HUES64 (cell line): ENCODE measurements around the gene TMEM86A.

Experiments used
- H3K27ac ChIP-seq: 2 replicates; pipeline ENCODE4 v1.7.0; 2013; ENCODE audit warnings: low read depth, low read length, inconsistent platforms
- H3K27me3 ChIP-seq: 2 replicates; pipeline ENCODE4 v1.6.1; 2013; ENCODE audit warnings: mild to moderate bottlenecking, low read length; ENCODE audit not compliant: insufficient read depth
- H3K36me3 ChIP-seq: 2 replicates; pipeline ENCODE4 v1.6.1; 2013; ENCODE audit warnings: mild to moderate bottlenecking, low read length; ENCODE audit not compliant: insufficient read depth
- H3K4me1 ChIP-seq: 2 replicates; pipeline ENCODE4 v1.6.1; 2013; ENCODE audit warnings: mild to moderate bottlenecking, low read length, moderate library complexity; ENCODE audit not compliant: insufficient read depth
- H3K4me3 ChIP-seq: 2 replicates; pipeline ENCODE4 v1.5.1; 2013; ENCODE audit warnings: mild to moderate bottlenecking, low read length, moderate library complexity
- H3K9ac ChIP-seq: 2 replicates; pipeline ENCODE4 v1.6.1; 2013; ENCODE audit warnings: mild to moderate bottlenecking, low read depth, low read length
- H3K9me3 ChIP-seq: 2 replicates; pipeline ENCODE4 v1.6.1; 2013; ENCODE audit warnings: low read depth, low read length; ENCODE audit not compliant: insufficient read depth
- WGBS: fragments of 150-250, 120-280 bp; methylation state at CpG from one replicate; pipeline ENCODE4 v1.1.7; 2013; ENCODE audit warnings: missing lambda C conversion rate; 5-methylcytosine and 5-hydroxymethylcytosine counted together

Gene TMEM86A

DNA sequence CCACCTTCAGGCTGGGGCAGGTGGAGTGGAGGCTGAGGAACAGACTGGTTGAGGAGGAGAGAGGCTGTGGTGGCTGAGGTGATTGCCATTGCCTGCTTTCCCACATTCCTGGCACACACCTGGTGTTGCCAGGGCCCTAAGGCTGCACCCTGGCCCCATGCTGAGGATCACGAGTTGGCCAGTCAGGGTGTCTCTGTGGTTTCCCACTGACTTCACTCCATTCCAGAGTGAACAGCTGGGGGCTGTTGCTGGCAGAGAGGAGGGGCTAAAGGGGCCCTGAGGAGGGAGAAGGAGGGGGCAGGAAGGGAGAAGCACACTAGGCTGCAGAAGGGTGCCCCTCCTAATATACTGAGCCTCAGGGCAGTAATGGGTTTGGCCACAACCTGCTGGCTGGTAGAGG lies 1.8 kb downstream of the TMEM86A start:
- 69% methylated on average over 1 of the region's 1 CpG for WGBS
- Histone ChIP-seq H3K4me1 (no peaks in the 10 kb centered on the region), H3K27me3 (peaks cover 41% of the 10 kb centered on the region), H3K36me3 (no peaks in the 10 kb centered on the region), H3K27ac (no peak overlapping the region), H3K9me3 (no peaks in the 10 kb centered on the region), H3K9ac (no peak overlapping the region), H3K4me3 (no peak overlapping the region)

DNA sequence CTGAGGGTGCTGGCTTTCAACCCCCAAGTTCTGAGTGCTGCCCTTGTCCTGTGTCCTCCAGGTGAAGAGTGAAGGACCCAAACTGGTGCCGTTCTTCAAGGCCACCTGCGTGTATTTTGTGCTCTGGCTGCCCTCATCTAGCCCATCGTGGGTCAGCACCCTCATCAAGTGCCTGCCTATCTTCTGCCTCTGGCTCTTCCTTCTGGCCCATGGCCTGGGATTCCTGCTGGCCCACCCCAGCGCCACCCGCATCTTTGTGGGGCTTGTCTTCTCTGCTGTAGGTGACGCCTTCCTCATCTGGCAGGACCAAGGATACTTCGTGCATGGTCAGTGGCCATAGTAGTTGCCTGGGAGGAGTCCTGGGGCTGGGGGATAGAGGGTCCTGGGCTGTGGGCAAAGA lies 2.3 kb downstream of the TMEM86A start:
- no peaks in the 10 kb centered on the region for H3K36me3 ChIP-seq
- no peaks in the 10 kb centered on the region for H3K4me1 ChIP-seq
- H3K27ac ChIP-seq = no peak overlapping the region
- H3K27me3 ChIP-seq = peaks cover 43% of the 10 kb centered on the region
- no peak overlapping the region for H3K9ac ChIP-seq
- H3K9me3 ChIP-seq = no peaks in the 10 kb centered on the region
- WGBS = 95% methylated on average over 7 of the region's 7 CpGs
- H3K4me3 ChIP-seq = no peak overlapping the region

DNA sequence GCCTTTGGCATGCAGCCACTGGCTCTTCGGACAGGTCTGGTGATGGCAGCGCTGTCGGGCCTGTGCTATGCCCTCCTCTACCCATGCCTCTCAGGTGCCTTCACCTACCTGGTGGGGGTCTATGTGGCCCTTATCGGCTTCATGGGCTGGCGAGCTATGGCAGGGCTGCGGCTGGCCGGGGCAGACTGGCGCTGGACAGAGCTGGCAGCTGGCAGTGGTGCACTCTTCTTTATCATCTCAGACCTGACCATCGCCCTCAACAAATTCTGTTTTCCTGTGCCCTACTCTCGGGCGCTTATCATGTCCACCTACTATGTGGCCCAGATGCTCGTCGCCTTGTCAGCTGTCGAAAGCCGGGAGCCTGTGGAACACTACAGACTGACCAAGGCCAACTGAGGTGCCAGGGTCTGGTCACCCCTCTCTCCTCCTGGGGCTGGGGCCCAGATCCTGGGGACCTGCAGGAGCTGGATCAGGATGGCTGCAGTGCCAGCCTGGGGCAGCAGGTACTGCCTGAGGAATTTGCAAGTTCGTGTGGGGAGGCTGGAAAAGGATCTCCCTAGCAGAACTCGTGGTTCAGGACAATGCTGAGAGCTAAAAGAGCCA lies 3.1 kb downstream of the TMEM86A start:
- H3K4me1 ChIP-seq = no peaks in the 10 kb centered on the region

DNA sequence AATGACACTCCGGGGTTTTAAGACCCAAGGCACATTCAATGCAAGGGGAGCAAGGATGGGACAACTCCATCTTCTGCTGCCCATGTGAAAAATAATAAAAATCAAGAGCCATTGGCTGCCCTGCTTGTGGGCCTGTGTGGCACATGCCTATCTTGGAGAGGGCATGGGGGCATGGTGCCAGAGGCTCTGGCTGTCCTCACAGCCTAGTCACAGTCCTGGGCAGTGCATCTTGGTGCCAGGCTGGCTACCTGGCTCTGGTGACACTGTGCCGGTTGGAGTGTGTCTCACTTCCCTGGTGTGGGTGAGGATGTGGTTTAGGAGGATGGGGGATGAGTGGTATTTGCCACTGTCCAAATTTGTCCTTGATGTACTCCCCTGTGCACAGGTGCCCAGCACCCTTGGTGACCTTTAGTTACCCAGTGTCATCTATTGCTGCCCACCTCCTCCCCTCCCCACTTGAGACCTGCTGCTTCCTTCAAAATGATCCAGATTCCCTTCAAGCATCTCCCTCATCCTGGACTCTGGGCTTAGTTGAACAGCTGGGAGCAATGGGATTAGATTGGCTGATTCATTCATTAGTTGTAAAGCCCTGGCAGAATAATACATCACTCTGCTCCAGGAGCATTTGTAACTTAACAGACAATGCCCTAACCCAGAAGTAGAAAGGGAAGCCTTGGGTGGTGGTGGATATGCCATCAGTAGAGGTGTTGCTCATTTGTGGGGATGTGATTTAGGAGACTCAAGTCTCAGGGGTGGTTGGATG lies 4.6 kb downstream of the TMEM86A start:
- WGBS = 45% methylated on average over 2 of the region's 2 CpGs
- Histone ChIP-seq H3K4me3 (no peak overlapping the region), H3K9ac (no peak overlapping the region), H3K4me1 (no peaks in the 10 kb centered on the region), H3K27me3 (peaks cover 36% of the 10 kb centered on the region), H3K27ac (no peak overlapping the region), H3K36me3 (no peaks in the 10 kb centered on the region), H3K9me3 (no peaks in the 10 kb centered on the region)

More for the DNA sequence above, 3.1 kb downstream of the TMEM86A start:
- no peaks in the 10 kb centered on the region for H3K9me3 ChIP-seq
- H3K36me3 ChIP-seq = no peaks in the 10 kb centered on the region
- H3K4me3 ChIP-seq = no peak overlapping the region
- H3K27ac ChIP-seq = no peak overlapping the region
- WGBS = 89% methylated on average over 17 of the region's 17 CpGs
- H3K9ac ChIP-seq = no peak overlapping the region
- H3K27me3 ChIP-seq = peaks cover 44% of the 10 kb centered on the region

DNA sequence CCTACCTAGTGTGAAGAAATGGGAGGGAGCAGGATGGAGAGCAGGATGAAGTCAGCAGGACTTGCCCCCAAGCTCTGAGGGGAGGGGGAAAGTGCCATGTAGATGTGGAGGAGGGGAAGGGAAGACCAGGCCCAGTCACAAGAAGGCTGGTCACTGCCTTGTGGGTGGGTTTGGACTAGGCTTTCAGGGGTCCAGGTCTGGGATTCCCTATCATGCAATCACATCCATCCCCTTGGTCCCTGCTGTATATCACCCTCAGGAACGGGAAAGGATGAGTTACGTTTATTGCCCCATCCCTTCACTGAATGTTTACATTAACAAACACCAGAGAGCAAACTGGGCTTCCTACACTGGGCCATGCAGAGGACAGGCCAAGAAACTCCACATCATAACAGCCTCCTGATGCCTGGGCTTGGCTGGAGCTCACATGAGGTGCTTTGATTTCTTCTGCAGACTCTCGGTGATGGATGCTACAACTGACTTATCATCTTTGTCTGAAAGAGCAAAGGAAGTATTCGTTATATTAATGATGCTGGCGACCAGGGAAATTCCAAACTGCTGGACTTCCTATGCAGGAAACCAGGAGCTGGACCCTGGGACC lies 5.6 kb downstream of the TMEM86A start:
- H3K36me3 ChIP-seq = no peaks in the 10 kb centered on the region
- peaks cover 33% of the 10 kb centered on the region for H3K27me3 ChIP-seq
- no peak overlapping the region for H3K9ac ChIP-seq
- no peak overlapping the region for H3K4me3 ChIP-seq
- H3K27ac ChIP-seq = no peak overlapping the region
- no peaks in the 10 kb centered on the region for H3K9me3 ChIP-seq
- WGBS = 90% methylated on average over 5 of the region's 5 CpGs
- no peaks in the 10 kb centered on the region for H3K4me1 ChIP-seq

DNA sequence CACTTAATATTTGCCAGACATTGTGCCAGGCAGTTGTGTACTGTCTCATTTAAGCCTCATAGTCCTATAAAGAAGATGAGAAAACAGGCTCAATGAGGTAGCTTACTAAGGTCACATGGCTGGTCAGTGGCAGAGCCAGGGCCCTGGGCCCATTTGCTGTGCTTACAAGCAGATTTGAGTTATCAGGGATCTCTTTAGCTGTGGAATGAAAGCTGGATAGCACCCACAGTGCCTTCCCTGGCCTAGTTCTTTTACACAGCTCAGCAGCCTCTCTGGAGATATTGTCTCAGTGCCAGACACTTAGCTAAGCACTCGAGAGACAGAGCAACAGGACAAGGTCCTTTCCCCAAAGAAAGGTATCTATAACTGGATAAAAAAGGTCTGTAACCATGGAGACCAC lies 6.1 kb downstream of the TMEM86A start:
- 75% methylated on average over 1 of the region's 1 CpG for WGBS
- no peak overlapping the region for H3K4me3 ChIP-seq
- H3K36me3 ChIP-seq = no peaks in the 10 kb centered on the region
- H3K27ac ChIP-seq = no peak overlapping the region
- no peaks in the 10 kb centered on the region for H3K9me3 ChIP-seq
- no peak overlapping the region for H3K9ac ChIP-seq
- peaks cover 31% of the 10 kb centered on the region for H3K27me3 ChIP-seq
- no peaks in the 10 kb centered on the region for H3K4me1 ChIP-seq

DNA sequence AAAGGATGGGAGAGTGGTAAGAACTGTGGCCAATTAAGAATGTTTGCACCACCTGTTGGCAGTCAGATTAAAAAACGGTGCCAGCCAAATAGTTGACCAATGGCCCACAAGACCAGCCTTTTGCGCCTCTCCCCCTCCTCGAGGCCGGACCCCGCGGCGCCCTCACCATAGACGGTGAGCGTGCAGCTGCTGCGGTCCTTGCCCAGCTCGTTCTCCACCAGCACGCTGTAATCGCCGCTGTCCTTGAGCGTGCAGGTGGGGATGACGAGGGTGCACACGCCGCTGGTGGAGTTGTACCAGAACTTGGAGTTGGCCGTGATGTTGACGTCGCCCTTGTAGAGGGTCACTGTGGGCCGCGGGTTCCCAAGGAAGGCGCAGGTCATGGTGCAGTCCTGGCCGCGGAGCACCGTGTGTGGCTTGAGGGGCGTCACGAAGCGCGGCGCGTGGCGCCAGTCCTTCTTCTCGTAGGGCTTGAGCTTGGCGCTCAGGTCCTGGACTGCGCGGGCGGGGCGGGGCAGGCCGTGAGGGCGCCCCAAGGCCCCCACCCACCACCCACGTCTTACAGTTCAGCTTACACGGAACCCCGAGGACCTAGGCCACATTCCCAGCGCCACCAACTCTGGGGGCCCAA lies 7.2 kb downstream of the TMEM86A start:
- H3K4me1 ChIP-seq = no peaks in the 10 kb centered on the region
- no peaks in the 10 kb centered on the region for H3K36me3 ChIP-seq
- H3K27ac ChIP-seq = no peak overlapping the region
- 95% methylated on average over 46 of the region's 46 CpGs for WGBS
- peak overlapping the region; percentile 46 for H3K4me3 ChIP-seq
- no peaks in the 10 kb centered on the region for H3K9me3 ChIP-seq
- 0 out of 2 replicates have a peak overlapping the region, but pooled peaks have one; percentile 21 for H3K9ac ChIP-seq
- peaks cover 33% of the 10 kb centered on the region for H3K27me3 ChIP-seq

DNA sequence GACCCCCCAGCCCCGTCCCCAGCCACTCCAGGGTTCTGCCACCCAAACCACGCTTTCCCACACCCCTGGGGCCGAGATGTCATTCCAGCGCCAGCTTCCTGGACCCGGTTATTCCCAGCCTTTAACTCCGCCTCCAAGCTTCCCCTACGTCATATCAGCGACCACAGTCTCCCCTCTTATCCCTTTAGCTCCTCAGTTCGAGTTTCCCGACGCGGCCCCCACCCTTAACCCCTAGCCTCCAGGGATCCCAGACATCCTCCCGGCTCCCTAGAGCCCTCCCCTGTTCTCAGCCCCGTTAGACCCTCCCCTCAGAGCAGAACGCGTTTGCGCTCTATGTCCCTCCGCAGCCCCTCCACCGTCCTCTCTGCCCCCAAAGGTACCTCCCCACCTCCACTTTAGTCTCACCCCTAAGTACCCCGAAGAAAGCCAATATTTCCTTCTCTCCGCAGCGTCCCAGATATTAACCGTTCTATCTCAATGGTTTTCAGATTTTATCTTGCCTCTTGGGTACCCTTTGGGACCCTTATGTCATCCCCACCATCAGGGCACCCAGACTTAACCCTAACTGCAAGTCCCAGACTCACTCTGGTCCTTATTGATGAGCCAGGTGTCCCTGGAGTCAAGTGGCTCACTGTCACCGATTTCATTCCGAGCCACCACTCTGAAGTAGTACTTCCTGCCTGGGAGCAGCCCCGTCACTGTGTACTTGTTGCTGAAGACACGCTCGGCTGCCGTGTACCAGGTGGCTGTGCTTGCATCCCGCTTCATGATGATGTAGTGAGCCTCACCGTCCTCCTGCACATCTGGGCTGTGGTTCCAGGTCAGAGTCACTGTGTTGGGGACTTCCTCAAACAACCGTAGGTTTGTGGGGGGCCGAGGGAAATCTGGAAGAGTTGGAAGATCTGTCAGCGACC lies 8.0 kb downstream of the TMEM86A start:
- Histone ChIP-seq H3K9me3 (no peaks in the 10 kb centered on the region), H3K27me3 (peaks cover 33% of the 10 kb centered on the region), H3K4me3 (peak overlapping the region; percentile 49), H3K9ac (no peak overlapping the region), H3K27ac (no peak overlapping the region), H3K36me3 (no peaks in the 10 kb centered on the region), H3K4me1 (no peaks in the 10 kb centered on the region)
- WGBS = 87% methylated on average over 34 of the region's 34 CpGs

DNA sequence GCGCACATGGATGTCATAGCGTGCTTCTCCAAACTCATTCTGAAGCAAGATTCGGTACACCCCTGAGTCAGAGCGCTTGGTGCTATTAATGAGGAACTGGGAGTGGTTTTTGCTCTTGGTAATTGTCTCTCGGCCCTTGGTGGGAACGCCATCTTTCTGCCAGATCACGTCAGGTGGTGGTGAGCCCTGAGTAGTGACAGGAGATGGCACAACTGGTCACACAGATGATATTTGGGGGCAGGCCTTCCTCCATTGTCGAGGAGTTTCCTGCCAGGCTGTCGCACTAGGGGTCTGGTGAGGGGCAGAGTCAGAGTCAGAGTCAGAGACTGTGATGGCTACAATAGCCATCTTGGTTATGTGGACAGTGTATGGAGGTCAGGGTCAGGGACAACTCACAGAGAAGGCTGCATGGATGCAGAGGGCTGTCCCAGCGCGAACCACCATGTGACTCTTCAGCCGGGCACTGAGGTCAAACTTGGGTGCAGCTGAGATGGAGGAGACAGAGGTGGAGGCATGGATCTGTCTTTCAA lies 9.3 kb downstream of the TMEM86A start:
- no peaks in the 10 kb centered on the region for H3K4me1 ChIP-seq
- no peak overlapping the region for H3K9ac ChIP-seq
- 93% methylated on average over 12 of the region's 12 CpGs for WGBS
- H3K36me3 ChIP-seq = no peaks in the 10 kb centered on the region
- no peaks in the 10 kb centered on the region for H3K9me3 ChIP-seq
- no peak overlapping the region for H3K27ac ChIP-seq
- H3K27me3 ChIP-seq = peaks cover 27% of the 10 kb centered on the region
- no peak overlapping the region for H3K4me3 ChIP-seq

DNA sequence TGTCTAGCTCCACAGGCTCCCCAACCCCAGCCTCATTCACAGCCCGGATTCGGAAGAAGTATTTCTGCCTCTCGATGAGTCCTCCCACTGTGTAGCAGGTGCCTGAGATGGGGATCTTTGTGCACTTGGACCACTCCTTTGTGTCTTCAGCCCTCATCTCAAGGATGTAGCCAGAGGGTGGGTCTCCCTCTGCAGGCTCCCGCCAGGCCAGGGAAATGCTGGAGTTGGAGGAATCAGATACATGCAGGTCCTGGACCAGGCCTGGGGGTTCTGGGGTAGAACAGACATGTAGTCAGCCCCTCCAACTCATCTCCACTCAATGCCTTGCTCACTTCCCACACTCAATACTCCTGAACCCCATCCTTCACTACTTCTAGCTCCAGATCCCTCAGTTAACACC lies 10.8 kb downstream of the TMEM86A start:
- Histone ChIP-seq H3K9ac (no peak overlapping the region), H3K4me3 (no peak overlapping the region), H3K36me3 (no peaks in the 10 kb centered on the region), H3K27me3 (peaks cover 30% of the 10 kb centered on the region), H3K4me1 (no peaks in the 10 kb centered on the region), H3K27ac (no peak overlapping the region), H3K9me3 (no peaks in the 10 kb centered on the region)
- WGBS = 96% methylated on average over 4 of the region's 4 CpGs
